Chondrocyte (in vitro differentiated cells): ENCODE measurements around the gene SYNE3. TPM values are rescaled to one million over a fixed set of nuclear protein-coding genes. Genes with fewer than 3 reads are reported as not detected.

Source experiments
- DNase-seq: peaks from one replicate; pipeline ENCODE4 v3.0.0; 2021; ENCODE audit warnings: mixed read lengths, low spot score
- H3K27ac Mint-ChIP-seq: one replicate; pipeline ENCODE4 v1.8.0; 2021; ENCODE audit warnings: mild to moderate bottlenecking, moderate library complexity, mixed read lengths; ENCODE audit not compliant: unreplicated experiment
- H3K27me3 Mint-ChIP-seq: 2 replicates; pipeline ENCODE4 v1.8.0; 2021; ENCODE audit warnings: low read depth, mixed read lengths
- H3K36me3 Mint-ChIP-seq: 2 replicates; pipeline ENCODE4 v1.8.0; 2021; ENCODE audit warnings: low read depth, mixed read lengths
- H3K4me1 Mint-ChIP-seq: 2 replicates; pipeline ENCODE4 v1.8.0; 2021; ENCODE audit warnings: low read depth, mild to moderate bottlenecking, mixed read lengths
- H3K4me3 Mint-ChIP-seq: one replicate; pipeline ENCODE4 v1.8.0; 2021; ENCODE audit warnings: mild to moderate bottlenecking, moderate library complexity, mixed read lengths; ENCODE audit not compliant: unreplicated experiment
- H3K9me3 Mint-ChIP-seq: 2 replicates; pipeline ENCODE4 v1.8.0; 2021; ENCODE audit warnings: low read depth, mixed read lengths
- CTCF ChIP-seq: fragments of 200-600 bp; sonication (generic); IDR thresholded peaks from 2 replicates; pipeline ENCODE4 v1.5.0; 2021; ENCODE audit warnings: antibody characterized with exemption, mild to moderate bottlenecking, moderate library complexity
- total RNA-seq: library from RNA; stranded (reverse); gene quantifications from 3 replicates; pipeline ENCODE4 v1.2.1, GENCODE V29; 2021

SYNE3 gene
- total RNA-seq, 1 donor from 2014 or later: 22.3 TPM

- Mint-ChIP-seq H3K27me3 (no peaks in the 10 kb centered on the region), H3K4me1 (peaks cover 77% of the 10 kb centered on the region), H3K9me3 (no peaks in the 10 kb centered on the region), H3K36me3 (no peaks in the 10 kb centered on the region), H3K27ac (peak overlapping the region; percentile 97), H3K4me3 (no peak overlapping the region)
- no peak for TF ChIP-seq CTCF
- DNase-seq: no peak
These were observed 32.9 kb downstream of the SYNE3 start for GRCh38 chr14:95483309-95484165.

DNA sequence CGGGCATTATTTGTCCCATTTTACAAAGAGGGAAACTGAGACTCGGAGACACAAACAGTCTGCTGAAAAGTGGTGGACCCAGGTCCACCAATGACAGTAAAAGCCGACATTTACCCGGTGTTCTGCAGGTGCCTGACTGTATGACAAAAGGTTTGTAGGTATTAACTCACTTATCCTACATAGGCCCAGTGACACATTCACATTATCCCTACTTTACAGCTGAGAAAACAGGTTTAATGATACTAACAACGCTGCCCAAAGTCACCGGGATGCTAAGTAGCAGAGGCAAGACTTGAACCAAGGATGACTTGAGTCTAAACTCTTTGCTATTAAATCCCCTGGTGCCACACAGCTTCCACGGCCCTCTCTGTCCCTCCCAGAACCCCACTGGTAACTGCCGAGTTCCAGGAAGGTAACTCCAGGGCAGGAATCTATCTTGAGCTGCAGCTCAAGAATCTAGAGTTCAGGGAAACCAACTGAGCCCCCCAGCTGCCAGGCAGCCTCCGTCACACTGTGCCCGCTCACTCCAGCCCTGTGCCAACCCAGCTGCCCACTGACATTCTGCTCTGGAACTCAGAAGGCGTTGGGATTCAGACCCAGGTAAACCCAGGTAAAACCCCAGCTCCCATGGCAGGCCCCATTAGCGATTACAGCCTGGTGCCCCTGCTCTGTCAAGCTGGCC, 33.7 kb downstream of the SYNE3 start:
- Mint-ChIP-seq H3K9me3 (no peaks in the 10 kb centered on the region), H3K27ac (peak overlapping the region; percentile 97), H3K36me3 (no peaks in the 10 kb centered on the region), H3K4me1 (peaks cover 75% of the 10 kb centered on the region), H3K27me3 (no peaks in the 10 kb centered on the region), H3K4me3 (no peak overlapping the region)
- no peak for DNase-seq
- TF ChIP-seq CTCF: no peak

DNA sequence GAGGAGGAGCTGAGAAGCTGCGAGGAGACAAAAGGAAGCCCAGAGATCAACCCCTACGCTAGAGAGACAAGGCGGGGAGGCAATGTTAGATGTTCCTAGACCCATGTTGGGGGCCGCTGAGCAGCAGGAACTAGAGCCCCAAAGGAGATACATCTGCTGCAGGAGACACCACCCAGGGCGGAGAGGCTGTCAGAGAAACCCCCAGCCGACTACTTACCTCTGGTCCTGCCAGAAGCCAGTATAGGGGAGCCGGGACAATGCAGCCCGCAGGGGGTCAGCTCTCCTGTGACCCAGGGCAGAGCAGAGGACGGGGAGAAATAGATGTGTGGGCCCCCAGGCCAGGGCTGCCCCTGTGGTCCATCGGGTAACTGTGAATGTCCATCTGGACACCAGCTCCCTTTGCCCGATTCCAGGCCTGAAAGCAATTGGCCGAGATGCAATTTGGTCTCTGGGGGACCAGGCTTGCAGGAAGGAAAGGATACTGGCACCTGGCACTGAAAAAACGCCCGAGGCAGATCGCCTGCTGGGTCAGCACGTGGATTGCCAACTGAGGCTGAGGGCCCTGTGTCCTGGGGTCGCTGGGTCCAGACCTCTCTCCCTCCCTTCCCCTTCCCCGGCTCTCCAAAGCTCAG, 34.9 kb downstream of the SYNE3 start:
- Mint-ChIP-seq H3K9me3 (no peaks in the 10 kb centered on the region), H3K36me3 (no peaks in the 10 kb centered on the region), H3K4me3 (no peak overlapping the region), H3K4me1 (peaks cover 75% of the 10 kb centered on the region), H3K27me3 (no peaks in the 10 kb centered on the region), H3K27ac (peak overlapping the region; percentile 36)
- TF ChIP-seq CTCF: no peak
- DNase-seq: no peak

- DNase-seq: no peak
- no peak overlapping the region for H3K27ac Mint-ChIP-seq
- no peaks in the 10 kb centered on the region for H3K27me3 Mint-ChIP-seq
- H3K4me3 Mint-ChIP-seq: no peak overlapping the region
- no peaks in the 10 kb centered on the region for H3K36me3 Mint-ChIP-seq
- H3K4me1 Mint-ChIP-seq: peaks cover 72% of the 10 kb centered on the region
- no peak for TF ChIP-seq CTCF
- no peaks in the 10 kb centered on the region for H3K9me3 Mint-ChIP-seq
These were observed 35.6 kb downstream of the SYNE3 start for GRCh38 chr14:95480887-95481226.

GRCh38 chr14:95480109-95480886, 36.2 kb downstream of the SYNE3 start:
- Mint-ChIP-seq H3K4me3 (no peak overlapping the region), H3K27me3 (no peaks in the 10 kb centered on the region), H3K27ac (peak overlapping the region; percentile 70), H3K36me3 (no peaks in the 10 kb centered on the region), H3K9me3 (no peaks in the 10 kb centered on the region), H3K4me1 (peaks cover 66% of the 10 kb centered on the region)
- TF ChIP-seq CTCF: no peak
- no peak for DNase-seq
